ENCODE measurements around the gene CNKSR2.

- TF ChIP-seq GATA3 (IDR thresholded peaks at IDR 0.05; ENCODE audit: low read depth, low read length), result no peak
- no peak for TF ChIP-seq GATA2 (IDR thresholded peaks at IDR 0.05; ENCODE audit: low read depth, low read length)
These were observed 265.6 kb downstream of the CNKSR2 start for GRCh38 chrX:21639775-21640174.
